Glutamatergic neuron (in vitro differentiated cells): ENCODE results near the gene DIDO1. TPM values are rescaled to one million over a fixed set of nuclear protein-coding genes. Genes with fewer than 3 reads are reported as not detected.

Experiments used
- DNase-seq: peaks from one replicate; pipeline ENCODE4 v3.0.0; 2022
- H3K27ac Mint-ChIP-seq: one replicate; pipeline ENCODE4 v1.8.0; 2020; ENCODE audit warnings: mild to moderate bottlenecking, mixed read lengths, inconsistent platforms; ENCODE audit not compliant: unreplicated experiment
- H3K27me3 Mint-ChIP-seq: one replicate; pipeline ENCODE4 v1.8.0; 2020; ENCODE audit warnings: mild to moderate bottlenecking, moderate library complexity, mixed read lengths, inconsistent platforms; ENCODE audit not compliant: unreplicated experiment
- H3K36me3 Mint-ChIP-seq: one replicate; pipeline ENCODE4 v1.8.0; 2020; ENCODE audit warnings: mild to moderate bottlenecking, mixed read lengths, inconsistent platforms; ENCODE audit not compliant: unreplicated experiment
- H3K4me1 Mint-ChIP-seq: one replicate; pipeline ENCODE4 v1.8.0; 2020; ENCODE audit warnings: mild to moderate bottlenecking, low read depth, mixed read lengths, inconsistent platforms; ENCODE audit not compliant: unreplicated experiment
- H3K4me3 Mint-ChIP-seq: one replicate; pipeline ENCODE4 v1.8.0; 2020; ENCODE audit warnings: mild to moderate bottlenecking, mixed read lengths, inconsistent platforms; ENCODE audit not compliant: unreplicated experiment
- H3K9me3 Mint-ChIP-seq: one replicate; pipeline ENCODE4 v1.8.0; 2020; ENCODE audit warnings: mild to moderate bottlenecking, moderate library complexity, mixed read lengths, inconsistent platforms; ENCODE audit not compliant: unreplicated experiment
- total RNA-seq: library from RNA; stranded (reverse); fragmentation: NEBNext Ultra II Directional; extraction: Animal tissue kit (Norgen Biotek cat#: 25700); gene quantifications from one replicate; pipeline ENCODE4 v1.2.1, GENCODE V29; 2021; ENCODE audit not compliant: unreplicated experiment
- TF ChIP-seq, protein P1 (sequence below): fragments of 200-600 bp; sonication (generic); IDR thresholded peaks from one replicate; pipeline ENCODE4 v1.5.0; 2021; ENCODE audit not compliant: partially characterized antibody, unreplicated experiment

Gene DIDO1
- total RNA-seq, 1 donor from 2014 or later = 77.8 TPM

DNA sequence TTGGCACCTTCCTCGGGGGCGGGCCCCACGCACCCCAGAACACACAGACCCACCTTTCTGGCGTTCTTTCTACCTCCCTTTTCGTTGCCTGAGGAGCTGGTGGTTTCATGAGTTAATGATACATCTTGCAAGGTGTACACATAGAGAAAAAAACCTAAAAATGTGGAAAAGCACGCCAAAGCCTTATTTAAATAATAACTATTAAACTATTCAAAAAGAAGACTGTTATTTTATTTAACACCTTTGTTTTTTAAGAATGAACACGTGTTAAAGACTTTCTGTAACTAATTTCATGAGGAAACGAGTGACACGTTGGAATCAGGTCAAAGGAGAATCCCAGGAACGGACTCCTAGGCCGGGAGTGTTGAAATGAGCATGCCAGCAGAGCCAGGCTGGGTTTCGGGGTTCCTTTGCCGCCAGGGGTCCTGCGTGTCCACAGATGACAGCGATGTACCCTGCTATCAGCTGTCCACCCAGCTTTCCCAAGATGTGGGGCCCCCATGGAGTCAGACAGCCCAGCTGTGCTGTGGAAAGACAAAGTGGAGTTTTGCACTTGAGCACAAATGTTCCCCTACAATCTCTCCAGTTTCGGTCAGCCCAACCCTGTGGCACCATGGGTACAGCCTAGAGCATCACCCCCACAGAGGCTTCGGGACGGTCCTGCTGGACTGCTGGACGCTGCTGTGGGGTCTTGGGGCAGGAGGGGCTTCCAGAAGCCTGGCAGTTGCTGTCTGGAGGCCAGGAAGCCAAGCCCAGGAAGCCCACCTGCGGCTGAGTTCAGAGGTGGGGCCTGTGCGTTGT is 42.3 kb upstream of the DIDO1 start:
- Mint-ChIP-seq H3K27me3 (peaks cover 7% of the 10 kb centered on the region), H3K27ac (no peak overlapping the region), H3K9me3 (peaks cover 7% of the 10 kb centered on the region), H3K36me3 (no peaks in the 10 kb centered on the region), H3K4me1 (peaks cover 11% of the 10 kb centered on the region), H3K4me3 (no peak overlapping the region)
- DNase-seq = no peak
- TF ChIP-seq, protein P1, sequence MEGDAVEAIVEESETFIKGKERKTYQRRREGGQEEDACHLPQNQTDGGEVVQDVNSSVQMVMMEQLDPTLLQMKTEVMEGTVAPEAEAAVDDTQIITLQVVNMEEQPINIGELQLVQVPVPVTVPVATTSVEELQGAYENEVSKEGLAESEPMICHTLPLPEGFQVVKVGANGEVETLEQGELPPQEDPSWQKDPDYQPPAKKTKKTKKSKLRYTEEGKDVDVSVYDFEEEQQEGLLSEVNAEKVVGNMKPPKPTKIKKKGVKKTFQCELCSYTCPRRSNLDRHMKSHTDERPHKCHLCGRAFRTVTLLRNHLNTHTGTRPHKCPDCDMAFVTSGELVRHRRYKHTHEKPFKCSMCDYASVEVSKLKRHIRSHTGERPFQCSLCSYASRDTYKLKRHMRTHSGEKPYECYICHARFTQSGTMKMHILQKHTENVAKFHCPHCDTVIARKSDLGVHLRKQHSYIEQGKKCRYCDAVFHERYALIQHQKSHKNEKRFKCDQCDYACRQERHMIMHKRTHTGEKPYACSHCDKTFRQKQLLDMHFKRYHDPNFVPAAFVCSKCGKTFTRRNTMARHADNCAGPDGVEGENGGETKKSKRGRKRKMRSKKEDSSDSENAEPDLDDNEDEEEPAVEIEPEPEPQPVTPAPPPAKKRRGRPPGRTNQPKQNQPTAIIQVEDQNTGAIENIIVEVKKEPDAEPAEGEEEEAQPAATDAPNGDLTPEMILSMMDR = no peak

DNA sequence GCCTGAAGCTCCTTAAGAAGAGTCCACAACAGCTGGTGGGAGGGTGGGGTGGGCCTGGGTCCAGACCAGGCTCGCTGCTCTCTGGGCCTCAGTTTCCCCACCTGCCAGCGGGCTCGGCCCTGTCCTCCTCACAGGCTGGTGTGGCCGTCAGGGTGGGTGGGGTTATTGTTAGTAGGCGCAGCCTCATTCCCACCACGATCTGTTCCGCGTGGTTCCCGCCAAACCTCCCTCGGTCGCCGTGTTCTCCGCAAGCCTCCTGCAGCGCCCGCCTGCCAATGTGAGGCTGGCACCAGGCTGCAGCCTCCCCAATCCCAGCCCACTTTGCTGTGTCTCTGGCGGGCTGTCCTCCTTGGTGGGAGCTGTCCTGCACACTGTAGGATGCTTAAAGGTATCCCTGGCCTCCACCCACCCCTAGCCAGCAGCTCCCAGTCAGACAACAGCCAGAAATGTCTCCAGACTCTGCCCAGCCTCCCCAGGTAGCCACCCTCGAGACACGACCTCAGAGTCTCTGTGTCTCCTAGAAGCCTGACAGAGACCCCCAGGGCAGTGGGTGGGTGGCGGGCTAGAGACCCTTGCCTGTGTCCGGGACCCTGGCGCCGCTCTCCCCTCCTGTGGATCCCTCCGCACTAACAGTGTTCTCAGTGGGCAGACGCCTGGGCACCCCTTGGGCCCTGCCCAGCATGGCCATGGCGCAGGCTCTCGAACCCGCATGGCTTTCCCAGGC is 41.5 kb upstream of the DIDO1 start:
- TF ChIP-seq, protein P1 = no peak
- DNase-seq = no peak
- H3K4me3 Mint-ChIP-seq = no peak overlapping the region
- H3K27me3 Mint-ChIP-seq = peaks cover 7% of the 10 kb centered on the region
- peaks cover 7% of the 10 kb centered on the region for H3K9me3 Mint-ChIP-seq
- no peaks in the 10 kb centered on the region for H3K36me3 Mint-ChIP-seq
- H3K4me1 Mint-ChIP-seq = peaks cover 11% of the 10 kb centered on the region
- no peak overlapping the region for H3K27ac Mint-ChIP-seq

DNA sequence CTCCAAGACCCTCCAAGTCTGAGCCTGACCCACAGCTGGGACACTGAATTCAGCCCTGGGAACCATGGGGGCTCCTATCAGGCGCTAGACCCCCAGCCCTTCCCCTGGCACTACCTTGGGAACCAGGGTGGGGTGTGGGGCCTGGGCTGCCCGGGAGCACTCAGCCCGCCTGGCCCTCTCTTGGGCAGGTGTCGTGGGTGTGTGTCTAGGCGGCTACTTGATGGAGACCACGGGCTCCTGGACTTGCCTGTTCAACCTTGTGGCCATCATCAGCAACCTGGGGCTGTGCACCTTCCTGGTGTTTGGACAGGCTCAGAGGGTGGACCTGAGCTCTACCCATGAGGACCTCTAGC is 40.8 kb upstream of the DIDO1 start:
- Mint-ChIP-seq H3K4me3 (no peak overlapping the region), H3K27me3 (peaks cover 7% of the 10 kb centered on the region), H3K9me3 (peaks cover 7% of the 10 kb centered on the region), H3K27ac (no peak overlapping the region), H3K36me3 (no peaks in the 10 kb centered on the region), H3K4me1 (peaks cover 11% of the 10 kb centered on the region)
- TF ChIP-seq, protein P1 = no peak
- no peak for DNase-seq

DNA sequence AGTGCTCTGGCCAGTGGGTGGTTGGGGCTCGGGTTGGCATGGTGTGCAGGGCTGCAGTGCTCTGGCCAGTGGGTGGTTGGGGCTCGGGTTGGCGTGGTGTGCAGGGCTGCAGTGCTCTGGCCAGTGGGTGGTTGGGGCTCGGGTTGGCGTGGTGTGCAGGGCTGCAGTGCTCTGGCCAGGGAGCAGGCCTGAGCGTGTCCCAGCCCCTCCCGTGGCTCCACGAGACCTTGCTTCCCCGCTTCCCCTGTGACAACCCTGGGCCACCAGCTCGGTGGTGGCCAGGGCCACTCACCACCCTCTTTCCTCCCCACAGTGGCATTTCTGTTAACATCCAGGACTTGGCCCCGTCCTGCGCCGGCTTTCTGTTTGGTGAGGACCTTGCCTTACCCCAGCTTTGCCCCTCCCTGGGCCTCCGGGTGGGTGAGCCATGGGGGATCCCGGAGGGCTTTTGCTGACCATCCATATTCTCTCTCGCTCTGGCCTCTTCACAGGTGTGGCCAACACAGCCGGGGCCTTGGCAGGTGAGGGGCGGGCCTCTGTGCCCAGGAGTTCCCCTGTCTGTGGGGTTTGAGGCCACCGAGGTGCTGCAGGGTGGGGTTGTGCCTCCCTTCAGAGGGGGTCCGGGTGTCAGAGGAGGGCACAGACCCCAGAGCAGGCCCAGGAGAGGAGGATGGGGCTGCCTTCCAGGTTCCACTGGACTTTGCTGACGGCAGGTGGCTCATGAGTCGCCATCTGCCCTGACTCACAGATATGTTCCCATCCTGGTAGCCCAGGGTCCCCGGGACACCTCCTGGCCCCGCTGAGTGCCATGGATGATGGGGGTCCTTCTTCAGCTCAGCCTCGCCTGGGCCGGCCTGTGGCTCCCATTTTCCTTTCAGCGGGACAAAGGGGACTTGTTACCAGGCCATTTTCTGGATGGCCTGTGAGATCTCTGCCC is 40.2 kb upstream of the DIDO1 start:
- peaks cover 3% of the 10 kb centered on the region for H3K27me3 Mint-ChIP-seq
- no peak overlapping the region for H3K4me3 Mint-ChIP-seq
- no peak overlapping the region for H3K27ac Mint-ChIP-seq
- peaks cover 5% of the 10 kb centered on the region for H3K4me1 Mint-ChIP-seq
- TF ChIP-seq, protein P1 = no peak
- DNase-seq = no peak
- peaks cover 2% of the 10 kb centered on the region for H3K9me3 Mint-ChIP-seq
- no peaks in the 10 kb centered on the region for H3K36me3 Mint-ChIP-seq
